ENCODE measurements around the gene ART4.

Gene ART4

GRCh38 chr12:14868916-14869506 is 25.7 kb upstream of the ART4 start:
- H3K27me3 Mint-ChIP-seq = no peaks in the 10 kb centered on the region
- peaks cover 4% of the 10 kb centered on the region for H3K4me1 Mint-ChIP-seq
- no peak overlapping the region for H3K4me3 Mint-ChIP-seq
- peaks cover 1% of the 10 kb centered on the region for H3K36me3 Mint-ChIP-seq
- H3K9me3 Mint-ChIP-seq = no peaks in the 10 kb centered on the region
- no peak overlapping the region for H3K27ac Mint-ChIP-seq

DNA sequence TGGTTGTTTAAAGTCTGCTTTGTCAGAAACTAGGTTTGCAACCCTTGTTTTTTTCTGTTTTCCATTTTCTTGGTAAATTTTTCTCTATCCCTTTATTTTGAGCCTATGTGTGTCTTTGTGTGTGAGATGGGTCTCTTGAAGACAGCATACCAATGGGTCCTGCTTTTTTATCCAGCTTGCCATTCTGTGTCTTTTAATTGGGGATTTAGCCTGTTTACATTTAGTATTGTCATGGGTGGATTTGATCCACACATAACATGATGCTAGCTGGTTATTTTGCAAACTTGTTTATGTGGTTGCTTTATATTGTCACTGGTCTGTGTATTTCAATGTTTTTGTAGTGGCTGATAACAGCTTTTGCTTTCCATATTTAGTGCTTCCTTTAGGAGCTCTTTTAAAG is 17.2 kb upstream of the ART4 start:
- H3K27me3 Mint-ChIP-seq = no peaks in the 10 kb centered on the region
- no peaks in the 10 kb centered on the region for H3K4me1 Mint-ChIP-seq
- no peaks in the 10 kb centered on the region for H3K9me3 Mint-ChIP-seq
- H3K36me3 Mint-ChIP-seq = peaks cover 2% of the 10 kb centered on the region
- H3K27ac Mint-ChIP-seq = no peak overlapping the region
- H3K4me3 Mint-ChIP-seq = no peak overlapping the region

DNA sequence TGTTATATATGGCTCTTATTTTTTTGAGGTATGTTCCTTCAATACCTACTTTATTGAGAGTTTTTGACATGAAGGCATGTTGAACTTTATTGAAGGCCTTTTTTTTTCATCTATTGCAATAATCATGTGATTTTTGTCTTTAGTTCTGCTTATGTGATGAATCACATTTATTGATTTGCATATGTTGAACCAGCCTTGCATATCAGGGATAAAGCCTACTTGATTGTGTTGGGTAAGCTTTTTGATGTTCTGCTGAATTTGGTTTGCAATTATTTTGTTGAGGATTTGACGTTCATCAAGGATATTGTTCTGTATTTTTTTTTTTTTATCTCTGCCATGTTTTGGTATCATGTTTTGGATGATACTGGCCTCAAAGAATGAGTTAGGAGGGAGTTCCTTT is 15.2 kb upstream of the ART4 start:
- Mint-ChIP-seq H3K36me3 (peaks cover 2% of the 10 kb centered on the region), H3K4me1 (no peaks in the 10 kb centered on the region), H3K9me3 (no peaks in the 10 kb centered on the region), H3K4me3 (no peak overlapping the region), H3K27me3 (no peaks in the 10 kb centered on the region), H3K27ac (peak overlapping the region; percentile 38)

DNA sequence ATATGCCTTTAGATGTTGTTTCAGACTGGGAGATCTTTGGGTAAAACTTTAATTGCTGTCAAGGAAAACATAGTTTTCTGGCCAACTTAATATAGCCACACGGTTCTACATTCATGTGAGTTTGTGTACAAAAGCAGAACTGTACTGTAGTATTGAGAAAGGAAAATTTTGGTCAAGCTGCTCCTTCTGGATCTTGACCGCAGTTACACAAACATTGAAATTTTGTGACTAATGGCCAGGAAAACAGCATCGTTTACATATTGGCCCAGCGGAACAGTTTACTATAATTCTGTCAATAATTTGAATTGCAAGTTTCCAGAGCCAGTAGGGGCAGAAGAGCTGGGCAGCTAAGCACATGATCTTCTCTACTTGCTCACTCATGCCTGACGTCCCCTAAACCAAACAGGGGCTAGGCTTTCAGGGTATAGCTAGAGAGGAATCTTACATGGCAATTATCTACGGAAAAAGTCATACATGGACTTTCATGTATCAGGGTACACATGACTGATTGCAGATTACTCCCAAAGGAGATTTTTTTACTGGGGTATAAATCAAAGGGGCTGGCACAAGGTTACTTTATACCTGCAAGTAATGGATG is 11.4 kb upstream of the ART4 start:
- no peaks in the 10 kb centered on the region for H3K27me3 Mint-ChIP-seq
- H3K4me3 Mint-ChIP-seq = no peak overlapping the region
- H3K4me1 Mint-ChIP-seq = no peaks in the 10 kb centered on the region
- peaks cover 2% of the 10 kb centered on the region for H3K36me3 Mint-ChIP-seq
- no peak overlapping the region for H3K27ac Mint-ChIP-seq
- H3K9me3 Mint-ChIP-seq = no peaks in the 10 kb centered on the region

DNA sequence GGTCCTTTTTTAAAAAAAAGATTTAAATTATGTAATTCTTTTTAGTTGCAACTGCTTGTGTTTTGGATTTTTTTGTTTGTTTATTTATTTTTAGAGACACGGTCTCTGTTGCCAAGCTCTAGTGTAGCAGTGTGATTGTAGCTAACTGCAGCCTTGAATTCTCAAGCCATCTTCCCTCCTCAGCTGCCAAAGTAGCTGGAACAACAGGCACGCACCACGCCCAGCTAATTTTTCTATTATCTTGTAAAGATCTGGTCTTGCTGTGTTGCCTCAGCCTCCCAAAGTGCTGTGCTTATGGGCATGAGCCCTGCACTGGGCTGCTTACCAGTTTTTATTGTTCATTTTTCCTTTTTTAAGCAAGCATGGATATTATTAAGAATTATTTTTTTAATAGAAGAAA is 10.6 kb upstream of the ART4 start:
- peaks cover 2% of the 10 kb centered on the region for H3K36me3 Mint-ChIP-seq

DNA sequence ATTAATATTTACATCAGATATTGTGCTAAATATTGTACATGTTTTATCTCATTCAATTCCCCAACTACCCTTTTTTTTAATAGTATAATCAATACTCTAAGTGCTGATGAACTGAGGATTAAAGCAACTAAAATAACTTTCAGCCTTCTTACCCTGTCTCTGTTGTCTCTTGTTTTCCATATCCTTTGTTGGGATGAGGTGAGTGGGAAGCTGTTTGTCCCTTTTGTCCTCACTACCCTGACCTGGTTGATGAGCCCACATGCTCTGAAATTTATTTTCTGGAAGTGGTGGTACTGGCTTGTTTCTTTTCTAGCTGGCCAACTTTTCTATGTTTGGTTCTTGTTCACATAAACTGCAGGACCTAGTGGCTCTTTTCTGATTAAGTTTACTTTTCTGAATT is 9.6 kb upstream of the ART4 start:
- Mint-ChIP-seq H3K27ac (no peak overlapping the region), H3K4me3 (no peak overlapping the region), H3K36me3 (peaks cover 2% of the 10 kb centered on the region), H3K27me3 (no peaks in the 10 kb centered on the region), H3K4me1 (no peaks in the 10 kb centered on the region), H3K9me3 (no peaks in the 10 kb centered on the region)

More for the DNA sequence above, 10.6 kb upstream of the ART4 start:
- H3K9me3 Mint-ChIP-seq = no peaks in the 10 kb centered on the region
- H3K27me3 Mint-ChIP-seq = no peaks in the 10 kb centered on the region
- no peak overlapping the region for H3K27ac Mint-ChIP-seq
- H3K4me3 Mint-ChIP-seq = no peak overlapping the region
- H3K4me1 Mint-ChIP-seq = no peaks in the 10 kb centered on the region

DNA sequence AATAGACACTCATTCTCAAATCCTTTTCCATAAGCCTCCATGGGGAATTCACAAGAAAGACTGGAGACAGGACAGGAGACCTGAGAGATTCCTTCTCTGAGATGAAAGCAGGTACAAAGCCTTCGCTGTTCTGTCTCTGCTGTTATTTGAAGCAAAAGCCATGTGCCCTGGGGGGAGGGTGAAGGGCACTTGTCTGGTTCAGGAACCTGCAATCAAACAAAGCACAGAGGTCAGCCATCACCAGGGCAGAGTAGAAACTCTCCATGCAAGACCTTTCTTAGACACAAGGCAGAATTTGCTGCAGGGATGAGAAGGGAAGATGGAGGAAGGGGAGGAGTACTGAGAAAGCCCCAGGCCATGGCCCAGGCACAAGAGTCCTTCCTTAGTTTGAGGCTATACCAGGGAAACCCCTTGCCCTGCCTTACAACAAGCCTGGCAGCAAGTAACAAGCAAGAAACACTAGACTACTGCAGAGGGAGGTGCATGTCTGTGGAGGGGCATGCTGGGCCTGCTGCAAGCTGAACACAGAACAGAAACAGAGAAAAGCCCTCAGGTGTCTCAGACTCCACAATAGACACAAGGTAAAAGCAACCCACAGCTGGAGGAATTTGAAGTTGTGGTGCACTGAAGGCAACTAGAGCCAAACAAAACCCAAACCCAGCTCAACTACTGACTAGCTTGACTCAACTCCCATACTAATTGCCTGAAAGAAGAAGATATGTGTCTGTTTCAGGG is 7.8 kb upstream of the ART4 start:
- Mint-ChIP-seq H3K27me3 (no peaks in the 10 kb centered on the region), H3K36me3 (no peaks in the 10 kb centered on the region), H3K4me3 (no peak overlapping the region), H3K27ac (no peak overlapping the region), H3K9me3 (no peaks in the 10 kb centered on the region), H3K4me1 (peaks cover 5% of the 10 kb centered on the region)

- no peaks in the 10 kb centered on the region for H3K27me3 Mint-ChIP-seq
- H3K4me1 Mint-ChIP-seq = peaks cover 10% of the 10 kb centered on the region
- H3K4me3 Mint-ChIP-seq = no peak overlapping the region
- H3K27ac Mint-ChIP-seq = no peak overlapping the region
- H3K36me3 Mint-ChIP-seq = no peaks in the 10 kb centered on the region
- H3K9me3 Mint-ChIP-seq = no peaks in the 10 kb centered on the region
Measured at GRCh38 chr12:14849661-14850060, 6.3 kb upstream of the ART4 start.

DNA sequence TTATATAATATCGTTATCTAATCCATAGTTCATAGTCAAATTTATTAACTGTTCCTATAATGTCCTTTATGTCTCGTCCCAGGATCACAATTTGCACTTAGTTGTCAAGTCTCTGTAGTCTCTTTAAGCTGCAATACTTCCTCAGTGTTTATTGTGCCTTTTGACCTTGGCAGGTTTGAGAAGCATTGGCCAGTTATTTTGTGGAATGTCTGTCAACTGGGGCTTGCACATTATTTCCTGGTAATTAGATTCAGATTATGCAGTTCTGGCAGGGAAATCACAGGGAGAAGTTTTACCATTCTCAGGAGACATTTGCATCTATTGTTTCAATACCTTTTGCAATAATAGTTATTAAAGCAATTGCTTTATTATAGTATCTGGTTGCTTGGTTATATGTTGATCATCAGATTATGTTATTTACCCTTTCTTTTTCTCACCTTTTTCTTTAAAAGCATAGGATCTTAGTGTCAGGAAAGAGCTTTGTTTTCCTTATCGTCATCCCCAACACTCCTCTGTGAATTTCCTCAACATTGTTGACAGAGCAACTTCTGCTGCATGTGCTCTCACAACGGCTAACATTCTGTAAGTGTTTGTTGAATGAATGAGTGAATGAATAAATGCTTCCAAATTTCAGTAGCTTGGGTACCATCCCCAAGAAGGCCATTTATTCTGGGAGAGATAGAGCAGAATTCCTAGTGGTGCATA is 3.7 kb upstream of the ART4 start:
- no peaks in the 10 kb centered on the region for H3K36me3 Mint-ChIP-seq
- H3K27ac Mint-ChIP-seq = no peak overlapping the region
- H3K27me3 Mint-ChIP-seq = no peaks in the 10 kb centered on the region
- H3K4me3 Mint-ChIP-seq = no peak overlapping the region
- no peaks in the 10 kb centered on the region for H3K9me3 Mint-ChIP-seq
- peaks cover 10% of the 10 kb centered on the region for H3K4me1 Mint-ChIP-seq

GRCh38 chr12:14846042-14846587 is 2.8 kb upstream of the ART4 start:
- Mint-ChIP-seq H3K4me1 (peaks cover 10% of the 10 kb centered on the region), H3K9me3 (no peaks in the 10 kb centered on the region), H3K27ac (no peak overlapping the region), H3K27me3 (no peaks in the 10 kb centered on the region), H3K4me3 (no peak overlapping the region), H3K36me3 (no peaks in the 10 kb centered on the region)

DNA sequence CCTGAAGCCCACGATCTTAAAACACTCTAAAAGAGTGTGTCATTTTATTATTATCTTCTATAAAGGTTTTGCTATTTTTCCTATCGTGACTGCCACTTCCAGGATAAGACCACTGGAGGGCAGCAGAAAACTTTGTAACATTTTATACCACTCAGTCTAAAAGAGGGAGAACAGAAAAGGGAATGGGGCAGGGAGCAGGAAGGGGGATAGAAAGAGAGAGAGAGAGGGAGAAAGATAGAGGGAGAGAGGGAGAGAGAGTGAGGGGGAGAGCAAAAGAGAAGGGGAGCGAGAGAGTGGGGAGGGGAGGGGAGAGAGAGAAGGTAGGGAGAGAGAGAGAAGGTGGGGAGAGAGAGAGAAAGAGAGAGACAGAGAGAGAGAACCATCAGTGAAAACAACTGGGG is 2.0 kb upstream of the ART4 start:
- H3K4me3 Mint-ChIP-seq = no peak overlapping the region
- no peaks in the 10 kb centered on the region for H3K27me3 Mint-ChIP-seq
- H3K27ac Mint-ChIP-seq = peak overlapping the region; percentile 10
- H3K4me1 Mint-ChIP-seq = peaks cover 10% of the 10 kb centered on the region
- no peaks in the 10 kb centered on the region for H3K9me3 Mint-ChIP-seq
- H3K36me3 Mint-ChIP-seq = no peaks in the 10 kb centered on the region

DNA sequence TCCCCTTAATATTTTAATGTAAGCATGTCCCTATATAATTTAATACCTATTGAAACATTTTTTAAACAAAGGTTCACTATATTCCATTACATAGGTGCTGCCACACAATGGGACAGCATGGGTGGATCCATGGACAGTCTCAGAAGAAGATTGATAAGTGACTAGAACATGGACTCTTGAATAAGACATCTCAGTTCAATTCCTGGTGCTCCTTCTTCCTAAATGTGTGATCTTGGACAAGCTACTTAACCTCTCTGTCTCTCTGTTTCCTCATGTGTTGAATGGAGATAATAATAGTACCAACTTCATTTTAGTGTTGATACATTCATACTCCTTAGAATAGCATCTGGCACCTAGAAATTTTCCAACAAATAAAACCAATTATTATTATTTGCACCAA is 1.1 kb upstream of the ART4 start:
- H3K4me1 Mint-ChIP-seq = peaks cover 10% of the 10 kb centered on the region
- H3K27ac Mint-ChIP-seq = no peak overlapping the region
- H3K4me3 Mint-ChIP-seq = no peak overlapping the region
- H3K27me3 Mint-ChIP-seq = no peaks in the 10 kb centered on the region
- H3K9me3 Mint-ChIP-seq = no peaks in the 10 kb centered on the region
- H3K36me3 Mint-ChIP-seq = no peaks in the 10 kb centered on the region

GRCh38 chr12:14842315-14842714 is 1.0 kb downstream of the ART4 start:
- Mint-ChIP-seq H3K27me3 (no peaks in the 10 kb centered on the region), H3K4me1 (peaks cover 10% of the 10 kb centered on the region), H3K4me3 (no peak overlapping the region), H3K36me3 (no peaks in the 10 kb centered on the region), H3K27ac (no peak overlapping the region), H3K9me3 (no peaks in the 10 kb centered on the region)

GRCh38 chr12:14841761-14842160 is 1.6 kb downstream of the ART4 start:
- no peaks in the 10 kb centered on the region for H3K9me3 Mint-ChIP-seq

GRCh38 chr12:14840616-14841015 is 2.7 kb downstream of the ART4 start:
- H3K27ac Mint-ChIP-seq = no peak overlapping the region
- no peak overlapping the region for H3K4me3 Mint-ChIP-seq
- H3K36me3 Mint-ChIP-seq = no peaks in the 10 kb centered on the region
- H3K4me1 Mint-ChIP-seq = peaks cover 5% of the 10 kb centered on the region
- no peaks in the 10 kb centered on the region for H3K9me3 Mint-ChIP-seq
- peaks cover 2% of the 10 kb centered on the region for H3K27me3 Mint-ChIP-seq

More at GRCh38 chr12:14841761-14842160, 1.6 kb downstream of the ART4 start:
- peaks cover 10% of the 10 kb centered on the region for H3K4me1 Mint-ChIP-seq
- no peak overlapping the region for H3K4me3 Mint-ChIP-seq
- no peak overlapping the region for H3K27ac Mint-ChIP-seq
- H3K36me3 Mint-ChIP-seq = no peaks in the 10 kb centered on the region
- no peaks in the 10 kb centered on the region for H3K27me3 Mint-ChIP-seq

GRCh38 chr12:14839262-14839661 is 4.1 kb downstream of the ART4 start:
- Mint-ChIP-seq H3K9me3 (no peaks in the 10 kb centered on the region), H3K27ac (no peak overlapping the region), H3K4me3 (no peak overlapping the region), H3K36me3 (no peaks in the 10 kb centered on the region), H3K27me3 (peaks cover 6% of the 10 kb centered on the region), H3K4me1 (no peaks in the 10 kb centered on the region)
